OCI-LY7 (cell line): ENCODE results near the gene CHRNG. TPM values are rescaled to one million over a fixed set of nuclear protein-coding genes. Genes with fewer than 3 reads are reported as not detected.

Experiments
- BruUV-seq: library from RNA; stranded (reverse); fragments of 400-500 nt; replicated peaks from 2 replicates; lab custom pipeline; 2021; lab: Mats Ljungman, UMichigan
- CTCF ChIA-PET: fragments of 300-600 bp; sonication (Branson Sonifier 250); formaldehyde crosslinking; loops from one replicate; lab custom pipeline; 2022; ENCODE audit warnings: antibody characterized with exemption; ENCODE audit not compliant: unreplicated experiment; lab: Charles Lee
- POLR2A ChIA-PET: fragments of 300-600 bp; sonication (Branson Sonifier 250); formaldehyde crosslinking; loops from one replicate; lab custom pipeline; 2022; ENCODE audit warnings: antibody characterized with exemption; lab: Charles Lee
- DNase-seq: peaks from one replicate; pipeline ENCODE4 v3.0.0-alpha.2; 2015; ENCODE audit warnings: low spot score
- H2AFZ ChIP-seq: fragments of 200-600 bp; sonication (generic), shearing (Covaris generic); 2 replicates; pipeline ENCODE4 v1.6.1; 2014; ENCODE audit warnings: mild to moderate bottlenecking, antibody characterized with exemption, low read length, moderate library complexity
- H3K27ac ChIP-seq: fragments of 200-600 bp; sonication (generic); 2 replicates; pipeline ENCODE4 v1.5.1; 2014; ENCODE audit warnings: mixed run types, low read depth, mild to moderate bottlenecking, moderate library complexity, low read length, inconsistent platforms; ENCODE audit not compliant: poor library complexity, severe bottlenecking
- H3K36me3 ChIP-seq: fragments of 200-600 bp; sonication (generic); 2 replicates; pipeline ENCODE4 v1.6.1; 2014; ENCODE audit warnings: mild to moderate bottlenecking, antibody characterized with exemption, low read length, moderate library complexity, mixed read lengths; ENCODE audit not compliant: insufficient read depth
- H3K4me1 ChIP-seq: fragments of 200-600 bp; sonication (generic); 2 replicates; pipeline ENCODE4 v1.5.1; 2014; ENCODE audit warnings: mild to moderate bottlenecking, low read length; ENCODE audit not compliant: insufficient read depth, poor library complexity, severe bottlenecking
- H3K4me2 ChIP-seq: fragments of 200-600 bp; sonication (generic); 2 replicates; pipeline ENCODE4 v1.6.1; 2014; ENCODE audit warnings: mild to moderate bottlenecking, low read length
- H3K4me3 ChIP-seq: fragments of 200-600 bp; sonication (generic); 2 replicates; pipeline ENCODE4 v1.5.1; 2014; ENCODE audit warnings: mild to moderate bottlenecking, low read depth, low read length; ENCODE audit not compliant: poor library complexity, severe bottlenecking
- H3K79me2 ChIP-seq: fragments of 200-600 bp; sonication (generic); 2 replicates; pipeline ENCODE4 v1.6.1; 2016; ENCODE audit warnings: low read depth, mild to moderate bottlenecking, low read length, moderate library complexity, mixed read lengths; ENCODE audit not compliant: insufficient read depth
- H3K9me2 ChIP-seq: fragments of 200-600 bp; sonication (generic); 2 replicates; pipeline ENCODE4 v1.6.1; 2016; ENCODE audit warnings: mild to moderate bottlenecking, low read length, mixed read lengths; ENCODE audit not compliant: insufficient read depth
- H3K9me3 ChIP-seq: fragments of 200-600 bp; sonication (generic); 2 replicates; pipeline ENCODE4 v1.6.1; 2014; ENCODE audit warnings: mild to moderate bottlenecking, mixed run types, low read length, mixed read lengths
- H4K20me1 ChIP-seq: fragments of 200-600 bp; sonication (generic); 2 replicates; pipeline ENCODE4 v1.6.1; 2014; ENCODE audit warnings: mild to moderate bottlenecking, antibody characterized with exemption, low read length, moderate library complexity, mixed read lengths; ENCODE audit not compliant: insufficient read depth
- CTCF ChIP-seq: fragments of 200-600 bp; sonication (generic); conservative IDR thresholded peaks from 2 replicates; pipeline ENCODE4 v1.5.1; 2014; ENCODE audit warnings: mild to moderate bottlenecking, antibody characterized with exemption, low read length, moderate library complexity, mixed read lengths
- EZH2phosphoT487 ChIP-seq: fragments of 200-600 bp; sonication (generic); IDR thresholded peaks from 2 replicates; pipeline ENCODE4 v1.6.1; 2018; ENCODE audit warnings: low read depth, borderline replicate concordance, mild to moderate bottlenecking, mixed run types, antibody characterized with exemption, low read length, moderate library complexity, mixed read lengths
- intact Hi-C: fragments of 100-400 bp; cut with micrococcal nuclease; formaldehyde crosslinking; loops from one replicate; pipeline ENCODE4 v1.10.0; 2022; ENCODE audit not compliant: unreplicated experiment
- total RNA-seq, 2 experiments: library from RNA; depleted of rRNA in 1 of 2; stranded (reverse); fragments of >200 nt in 1 of 2; shearing (Covaris generic) in 1 of 2; gene quantifications; 2 replicates each; pipeline ENCODE4 v1.2.3, GENCODE V29; 2014 to 2022

The CHRNG gene
- total RNA-seq, 2 experiments from 2014 or later = not detected

DNA sequence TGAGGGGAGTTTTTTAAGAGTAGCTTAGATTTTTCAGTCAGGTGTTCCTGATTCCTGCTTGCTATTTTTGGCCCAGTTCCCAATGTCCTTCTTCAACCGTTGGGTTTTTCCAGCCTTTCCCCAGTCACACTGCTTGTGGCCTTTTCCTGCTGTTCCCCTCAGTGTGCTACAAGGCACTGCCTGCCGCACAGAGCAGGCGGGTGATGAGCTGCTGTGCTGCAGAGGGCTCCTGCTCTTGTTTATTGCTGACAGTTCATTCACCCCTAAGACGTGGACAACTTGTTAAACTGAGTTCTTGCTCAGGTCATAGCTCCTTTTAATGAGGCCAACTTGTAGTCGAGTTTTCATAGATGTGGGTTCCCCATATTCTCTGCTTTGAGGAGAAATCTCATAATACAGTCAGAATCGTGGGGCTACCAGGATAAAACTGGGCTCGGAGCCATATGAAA lies 31.6 kb downstream of the CHRNG start:
- CTCF ChIA-PET = no interaction called here
- Histone ChIP-seq H3K79me2 (no peaks in the 10 kb centered on the region), H3K27ac (no peak overlapping the region), H3K9me3 (no peaks in the 10 kb centered on the region), H3K9me2 (no peaks in the 10 kb centered on the region), H3K4me1 (no peaks in the 10 kb centered on the region), H3K4me3 (no peak overlapping the region), H4K20me1 (no peaks in the 10 kb centered on the region), H2AFZ (no peak overlapping the region), H3K36me3 (peaks cover 84% of the 10 kb centered on the region), H3K4me2 (no peak overlapping the region)
- DNase-seq = no peak
- POLR2A ChIA-PET = interaction anchor here (1.1 kb wide), 1 partner anchor 171 kb away, joined by 3 read pairs; no protein-coding TSS in a partner anchor
- TF ChIP-seq EZH2phosphoT487 (no peak), CTCF (no peak)
- intact Hi-C loops = no loop called here
- BruUV-seq = no TSS peak

GRCh38 chr2:232573042-232573441 lies 33.5 kb downstream of the CHRNG start:
- POLR2A ChIA-PET = no interaction called here
- Histone ChIP-seq H2AFZ (no peak overlapping the region), H4K20me1 (no peaks in the 10 kb centered on the region), H3K4me2 (no peak overlapping the region), H3K9me2 (no peaks in the 10 kb centered on the region), H3K4me1 (no peaks in the 10 kb centered on the region), H3K36me3 (peaks cover 64% of the 10 kb centered on the region), H3K79me2 (no peaks in the 10 kb centered on the region), H3K4me3 (no peak overlapping the region), H3K27ac (no peak overlapping the region), H3K9me3 (no peaks in the 10 kb centered on the region)
- CTCF ChIA-PET = no interaction called here
- TF ChIP-seq EZH2phosphoT487 (no peak), CTCF (no peak)
- no TSS peak for BruUV-seq
- intact Hi-C loops = no loop called here
- no peak for DNase-seq

DNA sequence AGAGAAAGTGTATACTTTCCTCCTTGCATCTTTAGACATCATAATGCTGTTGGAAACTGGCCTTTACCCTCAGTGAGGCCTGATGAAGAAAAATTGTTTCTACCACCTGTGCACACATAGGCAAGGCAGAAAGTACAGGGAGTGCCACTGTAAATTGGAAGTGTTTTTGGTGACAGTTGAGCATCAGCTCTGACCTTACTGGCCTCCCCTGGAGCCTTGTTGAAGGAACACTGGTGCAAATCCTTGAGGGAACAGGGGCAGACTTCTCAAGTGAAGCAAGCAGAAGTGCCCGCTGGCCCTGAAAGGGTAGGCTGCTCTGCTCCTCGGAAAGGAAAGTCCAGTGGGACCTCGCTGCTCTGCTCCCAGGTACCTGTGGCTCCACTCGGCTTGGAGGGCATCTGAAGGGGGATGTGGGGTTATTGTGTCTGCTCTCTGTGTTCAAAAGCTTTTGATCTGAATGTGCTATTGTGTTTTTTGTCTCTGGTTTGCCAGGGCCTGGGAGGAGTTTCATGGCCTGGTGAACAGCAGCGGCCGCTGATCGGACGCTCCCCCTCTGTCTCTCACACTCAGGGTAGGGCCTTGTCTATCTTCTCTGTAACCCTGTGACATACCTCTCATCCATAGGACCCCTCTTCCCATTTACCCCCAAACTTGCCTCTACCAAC lies 34.4 kb downstream of the CHRNG start:
- H3K4me2 ChIP-seq = no peak overlapping the region
- ChIA-PET CTCF (no interaction called here), POLR2A (no interaction called here)
- no peak overlapping the region for H3K27ac ChIP-seq
- H4K20me1 ChIP-seq = no peaks in the 10 kb centered on the region
- no peaks in the 10 kb centered on the region for H3K9me2 ChIP-seq
- no peaks in the 10 kb centered on the region for H3K9me3 ChIP-seq
- no peaks in the 10 kb centered on the region for H3K79me2 ChIP-seq
- no peaks in the 10 kb centered on the region for H3K4me1 ChIP-seq
- intact Hi-C loops = no loop called here
- DNase-seq = no peak
- no peak for TF ChIP-seq CTCF
- TF ChIP-seq EZH2phosphoT487 = no peak
- no peak overlapping the region for H2AFZ ChIP-seq
- H3K4me3 ChIP-seq = no peak overlapping the region
- no TSS peak for BruUV-seq
- H3K36me3 ChIP-seq = peaks cover 56% of the 10 kb centered on the region
